ENCODE measurements around the gene FAM89B. TPM values are rescaled to one million over a fixed set of nuclear protein-coding genes. Genes with fewer than 3 reads are reported as not detected.
A peak's percentile ranks its signal among the peaks of the same experiment; 100 is the strongest.
"Not testable (repeated sequence)": the region's sequence is repeated elsewhere in the genome, so short reads cannot be mapped to it uniquely, and the experiment has no call there.

FAM89B gene
- total and polyA plus RNA-seq, 7 donors: 59.0 to 112 (median 67.4) TPM

GRCh38 chr11:65562788-65563187 is 9.6 kb upstream of the FAM89B start:
- TF ChIP-seq CTCF (IDR thresholded peaks at IDR 0.05): no peak
- peak overlapping the region; percentile 99 for H3K27ac ChIP-seq
- peaks cover 0 to 2% of the 10 kb centered on the region in 2 donors for H3K36me3 ChIP-seq (ENCODE audit: insufficient read depth in 1 of 2, low read depth in 1 of 2)
- H3K4me3 ChIP-seq: no peak overlapping the region
- no peaks in the 10 kb centered on the region for H3K27me3 ChIP-seq (ENCODE audit: insufficient read depth in 3 of 3, low read length in 2 of 3)
- peaks cover 41% of the 10 kb centered on the region for H3K4me1 ChIP-seq
- ATAC-seq (no peak), DNase-seq (no peak)
- intact Hi-C loops (cut with DNase I): no loop called here
- 79 to 92% (median 80%) methylated on average over 8 to 9 of the region's 9 CpGs for WGBS, 3 donors
- H3K9me3 ChIP-seq: no peaks in the 10 kb centered on the region

GRCh38 chr11:65563601-65564000 is 8.7 kb upstream of the FAM89B start:
- DNase-seq: no peak
- Histone ChIP-seq H3K27ac (peak overlapping the region; percentile 5), H3K9me3 (no peaks in the 10 kb centered on the region), H3K4me1 (peaks cover 43% of the 10 kb centered on the region), H3K27me3 (ENCODE audit: insufficient read depth in 3 of 3, low read length in 2 of 3) (no peaks in the 10 kb centered on the region), H3K4me3 (no peak overlapping the region), H3K36me3 (ENCODE audit: insufficient read depth in 1 of 2, low read depth in 1 of 2) (peaks cover 0 to 7% of the 10 kb centered on the region in 2 donors)
- no peak for ATAC-seq
- no peak for TF ChIP-seq CTCF (IDR thresholded peaks at IDR 0.05)
- intact Hi-C loops (cut with DNase I): no loop called here
- 90 to 95% (median 93%) methylated on average over 4 of the region's 4 CpGs for WGBS, 3 donors

GRCh38 chr11:65564879-65565559 is 7.3 kb upstream of the FAM89B start:
- H3K27ac ChIP-seq: peak overlapping the region; percentile 61
- ATAC-seq; intact Hi-C loops (cut with DNase I): not testable (repeated sequence)

GRCh38 chr11:65565624-65566453 is 6.5 kb upstream of the FAM89B start:
- Histone ChIP-seq H3K4me1 (peaks cover 31% of the 10 kb centered on the region), H3K36me3 (ENCODE audit: insufficient read depth in 1 of 2, low read depth in 1 of 2) (peaks cover 0 to 7% of the 10 kb centered on the region in 2 donors), H3K27me3 (ENCODE audit: insufficient read depth in 3 of 3, low read length in 2 of 3) (no peaks in the 10 kb centered on the region), H3K27ac (peak overlapping the region; percentile 61), H3K4me3 (no peak overlapping the region), H3K9me3 (no peaks in the 10 kb centered on the region)
- ATAC-seq (no peak), DNase-seq (no peak)
- TF ChIP-seq CTCF (IDR thresholded peaks at IDR 0.05): no peak
- intact Hi-C loops (cut with DNase I): no loop called here
- WGBS, 3 donors: 73 to 81% (median 81%) methylated on average over 7 of the region's 7 CpGs

More at GRCh38 chr11:65564879-65565559, 7.3 kb upstream of the FAM89B start:
- not testable (repeated sequence) for H3K9me3 ChIP-seq; H3K36me3 ChIP-seq (ENCODE audit: insufficient read depth in 1 of 2, low read depth in 1 of 2); DNase-seq; H3K27me3 ChIP-seq (ENCODE audit: insufficient read depth in 3 of 3, low read length in 2 of 3); H3K4me3 ChIP-seq
- 74 to 91% (median 74%) methylated on average over 12 of the region's 12 CpGs for WGBS, 3 donors
- H3K4me1 ChIP-seq: peaks cover 37% of the 10 kb centered on the region

All from psoas muscle (tissue), 8 donors.